CD4-positive, alpha-beta T cell treated with Interferon alpha-2 for 1 hour (primary cell): ENCODE data around the gene PSMG4.
A peak's percentile ranks its signal among the peaks of the same experiment; 100 is the strongest.

Source experiments
- DNase-seq, 2 donors: peaks; one replicate each; pipeline ENCODE4 v3.0.0-alpha.2; 2020 to 2022

Gene PSMG4, protein sequence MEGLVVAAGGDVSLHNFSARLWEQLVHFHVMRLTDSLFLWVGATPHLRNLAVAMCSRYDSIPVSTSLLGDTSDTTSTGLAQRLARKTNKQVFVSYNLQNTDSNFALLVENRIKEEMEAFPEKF

GRCh38 chr6:3258720-3259490, at the start of gene PSMG4:
Gene PSMG4 (plus strand): TSS chr6:3258947. CDS start chr6:3259023, 76 bp downstream.
- DNase-seq: peak; percentile 88 to 94

DNA sequence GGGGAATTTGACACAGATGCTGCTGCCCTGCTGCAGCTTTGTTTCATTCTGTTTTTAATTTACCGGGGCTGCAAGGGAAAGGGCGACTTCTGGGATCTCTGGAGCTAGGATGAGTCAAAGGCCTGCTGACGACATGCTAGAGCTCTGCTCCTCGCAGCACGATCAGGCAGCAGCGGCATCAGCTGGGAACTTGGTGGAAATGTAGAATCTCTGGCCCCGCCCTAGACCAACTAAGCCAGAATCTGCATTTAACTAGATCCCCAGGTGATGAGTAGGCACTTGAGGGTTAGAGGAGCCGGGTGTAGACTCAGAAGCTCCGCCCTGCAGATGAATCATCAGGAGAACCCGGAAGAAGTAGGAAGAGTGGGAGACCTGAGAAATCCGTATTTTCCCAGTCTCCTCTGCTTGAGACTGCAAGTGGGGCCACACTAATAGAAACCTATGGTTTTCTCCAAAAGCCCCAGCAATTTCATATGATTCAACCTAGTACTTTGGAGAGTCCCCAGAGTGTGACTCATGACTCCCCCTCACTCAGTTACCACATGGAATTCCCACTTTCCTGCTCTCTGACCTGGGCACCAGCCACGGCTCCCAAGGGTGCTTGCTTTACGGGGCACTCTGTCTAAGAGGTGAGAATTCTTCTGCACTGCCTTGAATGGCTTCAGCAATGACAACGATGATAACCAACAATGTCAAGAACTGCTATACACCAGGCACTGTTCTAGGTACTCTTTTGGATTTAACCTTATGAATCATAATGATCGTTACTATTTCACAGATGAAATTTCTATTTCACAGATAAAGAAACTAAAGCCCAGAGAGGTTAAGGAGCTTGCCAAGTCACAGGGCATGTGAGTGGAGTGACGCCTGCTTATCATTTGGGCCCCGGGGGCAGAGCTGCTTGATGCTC, 49.4 kb upstream of the PSMG4 start:
- DNase-seq: peak in 1 of 2 donors; percentile 33

GRCh38 chr6:3210024-3210610, 48.6 kb upstream of the PSMG4 start:
- no peak for DNase-seq

DNA sequence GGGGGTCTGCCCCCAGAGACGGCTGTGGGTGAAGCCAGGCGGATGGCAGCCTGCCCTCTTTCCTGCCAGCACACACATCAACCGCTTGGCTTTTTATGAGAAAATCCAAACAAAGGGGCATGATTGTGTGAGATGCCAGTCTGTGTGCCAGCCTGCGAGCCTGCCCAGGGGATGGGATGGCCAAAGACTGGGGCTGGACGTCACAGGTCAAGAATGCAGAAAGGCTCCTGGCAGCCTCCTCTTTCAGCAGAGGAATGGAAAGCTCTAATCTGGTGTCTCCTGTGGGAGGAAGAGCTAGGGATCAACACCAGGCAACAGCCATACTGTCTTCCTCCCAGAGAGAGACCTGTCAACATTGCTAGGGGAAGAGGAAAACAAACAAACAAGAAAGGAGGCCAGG, 47.1 kb upstream of the PSMG4 start:
- no peak for DNase-seq

- no peak for DNase-seq
Observed at GRCh38 chr6:3212261-3212660, 46.5 kb upstream of the PSMG4 start.

GRCh38 chr6:3213334-3213695, 45.4 kb upstream of the PSMG4 start:
- DNase-seq: no peak

DNA sequence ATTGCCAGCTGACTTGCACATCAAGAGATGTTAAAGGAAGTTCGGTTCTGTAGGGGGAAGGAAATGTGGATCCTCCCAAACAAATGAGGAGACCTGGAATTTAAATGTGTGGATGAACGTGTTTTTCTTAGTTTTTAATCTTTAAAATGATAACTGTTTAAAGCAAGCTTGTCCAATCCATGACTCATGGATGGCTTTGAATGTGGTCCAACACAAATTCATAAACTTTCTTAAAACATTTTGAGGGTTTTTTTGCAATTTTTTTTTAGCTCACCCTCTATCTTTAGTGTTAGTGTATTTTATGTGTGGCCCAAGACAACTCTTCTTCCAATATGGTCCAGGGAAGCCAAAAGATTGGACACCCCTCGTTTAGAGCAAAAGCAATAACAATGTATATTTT, 43.8 kb upstream of the PSMG4 start:
- no peak for DNase-seq

DNA sequence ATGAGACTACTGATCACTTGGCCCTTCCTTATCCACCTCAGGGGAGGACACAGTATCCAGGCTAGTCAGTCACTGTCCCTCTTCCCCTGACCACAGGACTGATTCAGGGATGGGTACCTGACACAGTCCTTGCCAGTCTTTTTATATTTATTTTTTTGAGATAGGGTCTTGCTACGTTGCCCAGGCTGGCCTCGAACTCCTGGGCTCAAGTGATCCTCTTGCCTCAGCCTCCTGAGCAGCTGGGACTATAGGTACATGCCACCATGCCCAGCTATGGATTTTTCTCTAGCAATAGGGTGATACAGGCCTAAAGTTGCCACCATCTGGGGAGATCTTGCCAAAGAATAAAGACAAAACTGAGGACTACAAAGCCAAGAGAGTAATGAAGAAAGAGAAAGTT, 41.5 kb upstream of the PSMG4 start:
- no peak for DNase-seq

DNA sequence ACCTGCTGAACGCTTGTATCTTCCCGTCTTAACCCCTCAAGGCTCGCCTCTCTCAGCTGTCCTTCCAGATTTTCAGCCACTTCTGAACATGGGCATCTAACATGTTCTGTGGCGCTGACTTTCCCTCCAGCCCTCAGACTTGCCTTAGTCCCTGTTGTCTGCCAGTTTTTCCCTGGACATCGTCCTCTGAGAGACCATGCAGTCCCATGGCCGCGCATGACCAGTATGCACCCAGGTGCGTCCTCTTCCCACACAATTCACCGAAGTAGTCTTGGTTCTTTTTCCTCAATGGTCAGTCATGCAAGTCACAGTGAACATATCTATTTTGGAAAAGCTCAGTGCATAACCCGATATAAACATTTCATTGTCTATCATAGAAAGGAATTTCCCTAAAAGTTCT, 40.5 kb upstream of the PSMG4 start:
- no peak for DNase-seq

DNA sequence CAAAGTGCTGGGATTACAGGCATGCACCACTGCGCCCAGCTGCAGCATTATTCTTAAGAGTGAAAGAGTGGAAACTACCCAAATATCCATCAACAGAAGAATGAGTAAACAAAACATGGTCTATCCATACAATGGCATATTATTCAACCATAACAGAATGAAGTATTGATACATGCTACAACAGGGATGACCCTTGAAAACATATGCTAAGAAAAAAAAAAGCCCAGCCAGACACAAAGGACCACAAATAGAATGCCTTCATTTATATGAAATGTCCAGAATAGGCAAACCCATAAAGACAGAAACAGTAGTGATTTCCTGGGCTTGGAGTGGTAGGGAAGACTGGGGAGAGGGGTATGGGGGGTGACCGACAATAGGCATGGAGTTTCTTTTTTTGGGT, 38.4 kb upstream of the PSMG4 start:
- no peak for DNase-seq

GRCh38 chr6:3221578-3221977, 37.2 kb upstream of the PSMG4 start:
- no peak for DNase-seq

GRCh38 chr6:3222506-3223038, 36.2 kb upstream of the PSMG4 start:
- no peak for DNase-seq

DNA sequence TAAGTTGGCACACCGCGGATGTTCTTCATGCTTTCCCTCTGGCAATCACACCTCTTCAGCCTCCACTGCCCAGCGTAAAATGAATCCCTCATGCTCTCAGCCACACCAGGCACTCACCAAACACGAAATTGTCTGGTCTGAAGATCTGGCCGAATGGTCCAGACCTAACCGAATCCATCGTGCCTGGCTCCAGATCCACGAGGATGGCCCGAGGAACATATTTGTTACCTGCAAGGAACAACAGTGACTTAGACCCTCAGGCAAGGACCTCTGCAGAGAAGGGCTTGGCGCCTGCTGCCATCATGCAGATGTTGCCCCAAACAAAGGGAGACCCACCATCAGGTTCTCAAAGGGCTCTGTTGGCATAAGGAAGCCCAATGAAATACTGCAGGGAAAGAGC, 32.7 kb upstream of the PSMG4 start:
- DNase-seq: no peak

DNA sequence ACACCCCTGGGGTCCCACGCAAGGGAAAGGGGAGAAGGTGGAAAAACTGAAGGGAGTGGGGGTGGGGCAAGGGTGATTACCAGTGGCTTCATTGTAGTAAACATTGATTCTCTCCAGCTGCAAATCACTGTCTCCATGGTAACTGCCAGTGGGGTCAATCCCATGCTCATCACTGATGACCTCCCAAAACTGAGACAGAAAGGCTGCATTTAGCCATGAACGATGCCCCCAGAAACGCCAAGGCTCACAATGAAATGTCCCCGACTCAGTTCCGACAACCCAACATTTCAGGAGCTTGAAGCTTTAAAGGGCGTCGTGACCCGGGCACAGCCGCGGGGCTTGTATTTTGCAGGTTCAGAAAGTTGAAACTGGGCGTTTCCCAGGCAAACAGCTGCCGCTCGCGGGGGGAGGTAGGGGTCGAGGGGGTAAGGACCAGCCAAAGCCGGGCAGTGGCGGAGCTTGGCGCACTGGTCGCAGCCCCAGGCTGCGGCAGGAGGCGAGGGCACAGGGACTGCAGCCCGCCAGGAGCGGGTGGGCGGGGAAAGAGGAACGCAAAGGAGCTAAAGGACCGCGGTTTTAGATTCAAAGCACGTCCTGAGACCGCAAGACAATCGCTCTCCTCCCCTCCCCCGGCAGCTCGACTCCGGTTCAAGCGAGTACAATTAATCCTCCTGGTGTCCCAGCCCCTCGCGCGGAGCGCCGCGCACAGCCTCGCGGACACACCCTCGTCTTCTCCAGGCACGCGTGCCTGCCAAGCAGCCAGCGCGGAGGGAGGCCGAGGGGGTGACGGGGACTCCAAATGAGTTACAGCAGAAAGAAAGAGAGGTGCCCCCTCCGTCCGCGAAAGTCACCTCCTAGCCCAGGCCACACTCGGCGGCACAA, 32.0 kb upstream of the PSMG4 start:
- DNase-seq: peak in 1 of 2 donors; percentile 21

DNA sequence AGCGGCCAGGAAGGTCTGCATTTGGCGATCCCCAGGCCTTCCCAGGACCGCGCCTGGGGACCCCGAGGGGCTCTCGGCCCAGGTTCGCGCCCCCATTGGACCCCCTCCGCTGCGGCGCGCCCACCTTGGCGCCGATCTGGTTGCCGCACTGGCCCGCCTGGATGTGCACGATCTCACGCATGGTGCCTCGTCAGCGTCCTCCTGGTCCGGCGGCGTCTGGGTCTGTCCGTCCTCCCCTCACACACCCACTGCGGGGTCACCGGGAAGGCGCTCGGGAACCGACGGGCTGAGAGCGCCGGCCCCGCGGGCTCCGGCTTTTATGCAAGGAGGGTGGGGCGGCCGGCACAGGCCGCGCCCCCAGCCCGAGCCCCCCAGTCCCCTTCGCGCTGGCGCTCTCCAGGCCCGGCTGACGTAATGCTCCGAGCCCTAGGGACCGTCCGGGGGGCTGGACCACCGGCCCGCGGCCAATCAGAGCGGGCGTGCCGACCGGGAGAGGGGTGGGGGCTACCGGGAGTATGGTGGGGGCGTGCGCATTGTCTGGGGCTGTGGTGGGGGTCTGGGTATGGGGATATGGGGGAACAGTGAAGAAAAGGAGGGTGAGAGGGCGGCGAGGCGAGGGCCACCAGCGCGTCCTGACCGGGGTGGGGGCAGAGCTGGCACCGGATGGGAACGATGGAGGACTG, 31.2 kb upstream of the PSMG4 start, which contains the start of gene TUBB2B:
Gene TUBB2B, minus strand, starts transcription at position 291 of the 683 bp plus-strand sequence. Its CDS starts 110 bp downstream, at position 181.
- DNase-seq: no peak

DNA sequence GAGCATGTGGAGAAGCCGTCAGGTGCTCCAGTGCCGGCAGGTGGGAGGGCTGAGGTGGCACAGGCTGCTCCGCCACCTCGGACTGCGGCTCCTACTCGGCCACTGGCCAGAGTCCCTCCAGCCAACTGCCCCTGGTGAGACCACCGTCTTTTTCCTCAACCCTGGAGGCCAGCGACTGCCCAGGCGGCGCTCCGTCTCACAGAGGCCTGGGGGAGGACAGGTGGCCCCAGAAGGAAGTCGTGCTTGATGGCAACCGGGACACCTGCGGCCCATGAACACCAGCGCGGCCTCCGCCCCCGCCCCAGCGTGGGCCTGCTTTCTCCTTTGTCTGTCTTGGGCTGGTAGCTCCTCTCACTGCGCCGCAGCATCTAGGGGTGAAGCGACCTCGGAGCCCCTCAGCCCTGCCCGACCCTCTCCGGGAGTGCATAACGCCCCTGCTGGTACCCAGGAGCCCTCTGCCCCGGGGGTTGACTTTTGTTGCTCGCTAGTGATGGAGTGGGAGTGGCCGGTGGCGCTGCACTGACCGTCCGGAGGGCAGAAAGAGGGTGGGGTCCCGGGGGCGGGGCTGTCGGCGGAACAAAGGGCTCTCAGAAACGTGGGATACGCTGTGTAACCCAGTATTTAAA, 30.6 kb upstream of the PSMG4 start:
- peak in 1 of 2 donors; percentile 23 for DNase-seq

GRCh38 chr6:3228771-3229565, 29.8 kb upstream of the PSMG4 start:
- peak; percentile 18 to 60 for DNase-seq

- peak in 1 of 2 donors; percentile 38 for DNase-seq
Observed at GRCh38 chr6:3229566-3230178, 29.1 kb upstream of the PSMG4 start.

DNA sequence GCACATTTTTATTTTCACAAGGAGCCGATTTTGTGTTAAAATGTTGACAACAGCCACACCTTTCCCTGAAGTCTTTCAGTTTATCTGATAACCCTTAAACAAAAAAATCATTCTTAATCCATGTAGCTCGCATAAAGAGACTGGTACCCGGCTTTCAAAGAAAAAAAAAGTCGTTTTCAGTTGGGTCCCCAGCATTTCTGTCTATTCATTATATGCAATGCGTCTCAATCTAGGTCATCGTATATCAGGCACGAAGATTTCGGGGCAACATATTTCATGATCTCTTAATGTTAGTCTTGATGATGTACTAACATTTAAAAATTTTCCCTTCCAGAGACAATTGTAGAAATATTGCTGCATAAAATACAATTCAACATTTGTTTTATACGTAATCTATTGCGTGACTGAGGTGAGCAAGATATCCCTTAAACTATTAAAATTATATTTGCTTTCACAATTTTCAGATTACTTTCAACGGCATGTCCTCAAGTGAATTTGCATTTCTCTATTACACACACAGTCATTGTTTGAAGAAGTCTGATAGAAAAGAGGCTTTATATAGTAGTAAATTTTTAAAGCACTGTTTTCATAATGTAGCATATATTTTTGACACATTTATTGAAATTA, 28.4 kb upstream of the PSMG4 start:
- DNase-seq: no peak
